HG02610 (cell line): Measurements from ENCODE around the gene PLEKHG3.
"Not testable (repeated sequence)": the region's sequence is repeated elsewhere in the genome, so short reads cannot be mapped to it uniquely, and the experiment has no call there.

Experiments used
- ATAC-seq: cut with Tn5 transposase; IDR thresholded peaks from one replicate; pipeline ENCODE4 v1.9.1; 2021; ENCODE audit warnings: mild to moderate bottlenecking, moderate library complexity; ENCODE audit not compliant: unreplicated experiment

PLEKHG3 gene

DNA sequence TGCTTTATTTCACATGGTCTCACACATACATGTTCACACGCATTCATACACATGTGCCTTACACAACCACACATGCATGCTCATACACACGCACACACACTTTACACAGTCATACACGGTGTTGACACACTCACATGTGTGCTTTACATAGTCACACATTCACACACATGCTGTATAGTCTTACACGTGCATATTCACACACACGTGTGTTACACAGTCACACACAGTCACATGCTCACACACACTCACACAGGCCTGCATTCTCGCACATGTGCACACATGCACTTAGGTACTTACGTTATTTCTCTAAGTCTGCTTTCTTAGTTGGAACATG is 18.0 kb upstream of the PLEKHG3 start:
- ATAC-seq = no peak

DNA sequence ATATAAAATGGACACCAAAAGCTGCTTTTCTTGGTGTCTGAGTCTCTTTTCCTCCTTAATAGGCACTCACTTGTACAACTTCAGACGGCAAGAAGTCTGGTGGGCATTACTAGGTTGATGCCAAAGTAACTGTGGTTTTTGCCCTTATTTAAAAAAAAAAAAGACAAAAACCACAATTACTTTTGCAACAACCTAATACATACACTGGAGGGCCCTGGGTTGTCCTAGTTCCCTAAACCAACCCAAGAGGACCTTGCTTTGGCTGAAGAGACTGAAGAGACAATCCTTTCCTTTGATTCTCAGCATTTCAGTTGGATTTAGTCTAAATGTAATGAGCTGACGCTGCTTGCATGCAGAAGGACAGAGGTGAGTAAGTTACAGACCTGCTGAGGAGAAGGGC is 16.2 kb upstream of the PLEKHG3 start:
- no peak for ATAC-seq

DNA sequence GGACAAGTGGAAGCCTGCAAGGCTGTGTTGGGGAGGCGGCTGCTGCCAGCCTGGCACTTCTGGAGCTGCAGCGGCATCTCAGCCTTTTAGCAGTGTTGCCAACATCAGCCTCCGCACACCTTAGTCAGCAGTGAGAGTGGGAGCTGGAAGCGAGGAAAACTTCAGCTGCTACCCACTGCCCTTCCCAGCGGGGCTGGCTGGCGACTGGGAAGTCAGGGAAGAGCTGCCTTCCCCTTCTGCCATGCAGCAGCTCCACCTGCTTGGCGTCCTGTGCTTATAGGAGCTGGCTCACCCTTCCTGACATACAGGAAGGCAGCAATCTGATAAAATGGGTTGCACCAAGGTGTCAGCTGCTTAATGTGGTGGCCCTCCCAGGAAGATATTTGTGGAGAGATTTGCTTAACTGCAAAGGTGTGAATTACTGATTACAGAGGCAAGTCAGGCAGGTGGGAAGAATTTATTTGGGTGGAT is 15.4 kb upstream of the PLEKHG3 start:
- ATAC-seq = no peak

DNA sequence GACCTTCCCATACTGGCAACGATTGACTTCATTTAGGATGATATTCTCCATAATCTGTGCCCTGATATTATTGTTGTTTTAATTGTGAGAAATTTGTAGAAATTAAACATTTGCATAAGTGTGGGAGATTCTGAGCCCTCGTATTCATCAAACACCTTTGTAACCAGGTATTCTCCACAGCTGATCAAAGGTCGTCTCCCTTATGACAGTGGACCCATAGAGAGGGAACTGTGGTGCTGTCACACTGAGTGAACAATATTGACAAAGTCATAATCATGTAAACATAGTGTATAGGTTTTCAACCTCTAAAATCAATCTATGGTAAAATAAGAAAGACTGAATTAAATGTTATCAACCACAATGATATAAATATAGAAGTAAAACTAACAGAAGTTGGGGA is 14.9 kb upstream of the PLEKHG3 start:
- ATAC-seq = no peak

DNA sequence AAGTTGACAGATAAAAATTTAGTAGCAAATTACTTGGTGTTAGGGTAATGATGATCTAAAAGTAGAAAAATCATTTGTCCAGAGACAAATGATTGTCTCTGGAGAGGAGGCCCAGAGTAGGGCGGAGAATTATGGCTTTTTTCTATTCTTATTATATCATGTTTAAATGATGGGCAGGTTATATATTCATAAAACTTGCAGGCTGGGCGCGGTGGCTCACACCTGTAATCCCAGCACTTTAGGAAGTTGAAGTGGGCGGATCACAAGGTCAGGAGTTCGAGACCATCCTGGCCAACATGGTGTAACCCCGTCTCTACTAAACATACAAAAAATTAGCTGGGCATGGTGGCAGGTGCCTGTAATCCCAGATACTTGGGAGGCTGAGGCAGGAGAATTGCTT is 13.6 kb upstream of the PLEKHG3 start:
- not testable (repeated sequence) for ATAC-seq

DNA sequence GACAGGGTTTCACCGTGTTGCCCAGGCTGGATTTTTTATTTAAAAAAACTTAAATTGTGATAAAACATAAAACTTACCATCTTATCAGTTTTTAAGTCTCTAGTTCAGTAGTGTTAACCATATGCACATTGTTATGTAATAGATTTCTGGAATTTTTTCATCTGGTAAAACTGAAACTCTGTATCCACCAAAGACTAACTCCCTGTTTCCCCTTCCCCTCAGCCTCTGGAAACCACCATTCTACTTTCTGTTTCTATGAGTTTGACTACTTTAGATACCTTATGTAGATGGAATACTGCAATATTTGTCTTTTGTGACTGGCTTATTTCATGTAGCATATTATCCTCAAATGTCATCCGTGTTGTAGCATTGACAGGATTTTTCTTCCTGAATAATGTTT is 12.8 kb upstream of the PLEKHG3 start:
- no peak for ATAC-seq

DNA sequence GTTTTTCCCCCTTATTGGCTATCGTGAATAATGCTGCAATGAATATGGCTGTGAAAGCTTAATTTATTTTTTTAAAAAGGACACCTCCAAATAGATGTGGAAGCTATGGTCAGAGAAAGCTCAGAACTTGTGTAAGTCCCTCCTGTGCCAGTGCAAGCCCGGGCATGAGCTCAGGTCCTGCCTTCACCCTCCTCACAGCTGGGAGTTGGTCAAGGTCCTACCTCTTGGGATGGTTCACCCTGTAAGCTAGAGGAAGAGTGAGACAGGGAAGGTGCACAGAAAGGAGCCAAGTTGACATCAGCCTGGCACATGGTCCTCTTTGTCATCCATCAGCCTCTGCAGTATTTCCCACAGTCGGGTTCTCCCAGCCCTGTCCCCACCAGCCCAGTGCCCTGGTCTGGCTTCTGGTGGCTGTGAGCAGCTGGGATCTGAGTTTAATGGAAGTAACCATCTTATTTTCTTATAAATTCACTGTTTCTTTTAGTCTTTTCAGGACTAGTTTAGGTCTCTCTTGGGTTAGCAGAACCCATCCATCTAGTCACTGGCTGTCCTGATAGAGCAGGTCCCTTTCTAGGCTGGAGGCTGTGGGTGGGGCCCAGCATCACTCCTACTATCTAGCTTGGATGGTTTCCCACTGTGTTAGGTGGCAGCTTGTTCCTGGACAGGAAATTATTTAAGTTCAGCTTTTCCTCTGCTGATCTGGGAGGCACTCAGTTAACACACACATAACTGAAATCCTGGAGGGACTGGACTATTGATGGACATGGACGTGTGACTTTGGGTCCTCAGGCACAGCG is 11.8 kb upstream of the PLEKHG3 start:
- no peak for ATAC-seq

DNA sequence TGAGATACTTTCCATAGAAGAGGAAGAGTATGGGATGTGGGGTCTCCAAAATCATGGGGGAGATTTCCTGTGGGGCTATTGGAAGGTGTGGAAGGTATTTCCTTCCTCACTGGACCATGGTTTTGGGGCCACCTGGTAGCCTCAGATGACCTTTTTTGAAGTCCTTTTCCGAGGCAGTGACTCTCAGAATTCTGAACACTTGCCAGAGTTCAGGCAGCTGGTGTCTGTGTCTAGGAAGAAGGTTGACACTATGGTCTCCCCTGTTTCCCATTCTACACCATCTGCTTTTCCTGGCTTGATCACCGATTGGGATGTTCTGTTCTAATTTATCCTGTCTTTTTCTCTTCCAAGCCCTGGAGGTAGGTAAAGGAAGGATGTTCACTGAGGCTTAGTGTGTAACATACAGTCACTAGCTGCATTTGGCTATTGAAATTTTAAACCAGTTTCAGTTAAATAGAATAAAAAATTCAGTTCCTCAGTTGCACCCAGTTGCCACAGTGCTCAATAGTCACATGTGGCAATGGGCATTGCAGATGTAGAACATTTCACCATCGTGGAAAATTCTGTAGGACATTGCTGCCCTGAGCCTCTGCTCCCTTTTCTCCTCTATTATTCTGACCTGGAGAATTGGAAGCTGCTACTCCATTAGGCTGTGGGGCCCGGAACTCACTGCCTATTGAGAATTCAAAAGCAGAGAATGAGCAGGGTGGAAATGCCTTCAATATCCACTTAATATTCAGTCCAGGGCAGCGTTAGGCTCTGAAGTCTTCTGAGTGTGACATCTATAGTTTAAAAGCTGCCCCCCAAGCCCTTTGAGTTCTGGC is 11.0 kb upstream of the PLEKHG3 start:
- ATAC-seq = no peak

DNA sequence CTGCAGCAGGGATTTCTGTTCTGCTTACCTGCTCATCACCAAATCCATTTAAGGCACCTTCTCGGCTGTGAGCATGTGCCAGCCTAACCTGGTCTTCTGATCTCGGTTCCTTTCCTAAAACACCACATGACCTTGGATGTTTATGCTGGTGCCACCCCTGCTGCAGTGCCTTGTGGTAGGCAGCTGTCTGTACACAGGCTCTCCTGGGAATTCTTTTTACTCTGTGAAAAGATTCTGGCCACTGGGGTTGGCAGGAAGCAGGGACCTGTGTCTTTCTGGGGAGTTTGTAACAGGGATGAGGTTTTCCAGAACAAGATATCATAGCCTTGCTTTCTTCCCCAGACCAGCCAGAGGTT is 10.4 kb upstream of the PLEKHG3 start:
- ATAC-seq = no peak

DNA sequence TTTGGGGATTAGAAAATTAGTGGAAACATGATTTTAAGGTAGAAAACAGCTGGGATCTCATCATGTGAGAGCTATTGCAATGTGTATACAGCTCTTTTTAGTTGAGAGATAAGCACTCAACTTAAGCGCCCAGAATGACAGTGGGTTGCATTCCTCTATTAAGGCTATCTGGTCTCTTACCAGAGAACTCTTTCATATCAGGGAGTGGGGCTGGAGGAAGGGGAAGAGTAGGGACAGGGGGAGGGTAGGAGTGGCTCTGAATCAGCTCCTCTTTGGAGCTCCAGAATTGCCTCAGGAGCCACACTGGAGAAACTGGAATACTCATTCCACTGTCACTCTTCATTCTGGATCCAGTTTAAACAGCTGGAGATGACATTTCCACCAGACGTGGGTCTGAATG is 9.2 kb upstream of the PLEKHG3 start:
- ATAC-seq = no peak

DNA sequence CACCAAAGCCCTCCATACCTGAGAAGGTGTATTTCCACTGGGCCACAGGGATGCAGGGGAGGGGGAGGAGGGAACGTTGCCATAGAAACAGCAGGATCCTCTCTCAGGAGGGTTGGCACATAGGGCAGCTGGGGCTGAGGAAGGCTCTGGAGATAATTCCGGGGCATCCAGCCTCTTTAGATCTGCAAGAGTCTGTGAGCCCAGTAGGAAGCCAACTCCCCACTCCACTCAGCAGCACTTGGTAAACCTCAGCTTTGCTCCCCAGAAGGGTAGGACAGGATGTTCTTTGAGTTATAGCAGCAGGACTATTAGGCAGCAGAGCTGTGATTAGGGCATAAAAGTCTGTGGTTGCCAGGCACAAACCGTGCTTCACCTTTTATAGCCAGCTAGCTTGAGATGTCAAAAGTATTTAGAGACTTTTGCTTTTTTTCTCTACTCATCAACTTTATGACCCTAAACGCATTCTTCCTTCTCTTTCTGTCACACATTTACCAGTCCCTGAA is 7.8 kb upstream of the PLEKHG3 start:
- no peak for ATAC-seq

DNA sequence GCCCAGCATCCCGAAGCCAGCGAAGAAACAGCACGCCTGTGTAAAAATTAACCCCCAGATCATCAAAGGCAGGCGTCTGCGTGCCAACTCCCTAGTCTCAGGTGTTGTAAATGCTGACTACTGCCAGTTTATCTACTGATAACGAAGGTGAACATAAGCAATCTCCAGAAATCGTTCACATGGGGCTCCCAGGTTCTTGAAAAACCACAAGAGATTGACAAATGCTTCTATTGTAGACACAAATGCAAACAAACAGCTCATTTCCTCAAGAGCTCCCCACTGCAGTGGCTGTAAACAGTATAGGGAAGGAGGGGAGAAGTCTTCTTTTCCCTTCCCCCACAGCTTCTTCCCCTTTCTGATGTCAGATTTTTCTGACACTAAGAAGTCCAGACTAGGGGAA is 5.3 kb upstream of the PLEKHG3 start:
- no peak for ATAC-seq

DNA sequence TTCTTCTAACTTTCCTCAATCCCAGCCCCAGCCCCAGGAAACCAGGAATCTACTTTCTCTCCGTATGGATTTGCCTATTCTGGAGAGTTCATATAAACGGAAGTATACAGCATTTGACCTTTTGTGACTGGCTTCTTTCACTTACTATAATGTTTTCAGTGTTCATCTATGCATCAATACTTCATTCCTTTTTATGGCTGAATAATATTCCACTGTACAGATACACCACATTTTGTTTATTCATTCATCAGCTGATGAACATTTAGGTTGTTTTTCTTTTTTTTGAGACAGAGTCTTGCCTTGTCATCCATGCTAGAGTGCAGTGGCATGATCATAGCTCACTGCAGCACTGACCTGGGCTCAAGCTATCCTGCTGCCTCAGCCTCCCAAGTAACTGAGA is 3.9 kb upstream of the PLEKHG3 start:
- no peak for ATAC-seq

DNA sequence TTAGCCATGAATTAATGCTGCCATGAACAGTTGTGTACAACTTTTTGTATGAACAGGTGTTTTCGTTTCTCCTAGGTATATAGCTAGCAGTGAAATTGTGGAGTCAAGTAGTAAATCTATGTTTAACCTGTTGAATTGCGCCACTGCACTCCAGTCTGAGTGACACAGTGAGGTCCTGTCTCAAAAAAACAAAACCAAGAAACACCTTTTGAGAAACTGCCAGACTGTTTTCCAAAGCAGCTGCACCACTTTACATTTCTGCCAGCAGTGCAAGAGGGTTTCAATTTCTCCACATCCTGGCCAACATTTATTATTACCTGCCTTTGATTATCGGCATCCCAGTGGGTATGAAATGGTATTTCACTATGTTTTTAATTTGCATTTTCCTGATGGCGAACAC is 3.3 kb upstream of the PLEKHG3 start:
- ATAC-seq = no peak

DNA sequence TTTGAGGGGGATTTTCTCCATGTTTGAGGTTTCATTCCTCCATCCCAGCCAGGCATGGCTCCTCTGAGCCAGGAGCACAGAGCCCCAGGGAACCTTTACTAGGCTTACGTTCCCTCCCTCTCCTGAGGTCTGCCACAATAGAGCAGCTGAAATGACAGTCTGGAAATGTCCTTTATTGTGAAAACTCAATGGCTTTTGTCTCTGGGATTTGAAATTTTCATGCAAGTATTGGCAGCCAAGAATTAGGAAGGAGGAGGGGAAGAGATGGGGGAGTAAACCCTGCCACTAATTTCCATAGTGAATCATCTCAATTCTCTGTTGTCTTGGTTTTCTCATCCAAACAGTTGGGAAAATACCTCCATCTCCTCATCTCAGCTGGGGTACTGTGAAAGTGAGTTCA is 2.6 kb upstream of the PLEKHG3 start:
- ATAC-seq = no peak

DNA sequence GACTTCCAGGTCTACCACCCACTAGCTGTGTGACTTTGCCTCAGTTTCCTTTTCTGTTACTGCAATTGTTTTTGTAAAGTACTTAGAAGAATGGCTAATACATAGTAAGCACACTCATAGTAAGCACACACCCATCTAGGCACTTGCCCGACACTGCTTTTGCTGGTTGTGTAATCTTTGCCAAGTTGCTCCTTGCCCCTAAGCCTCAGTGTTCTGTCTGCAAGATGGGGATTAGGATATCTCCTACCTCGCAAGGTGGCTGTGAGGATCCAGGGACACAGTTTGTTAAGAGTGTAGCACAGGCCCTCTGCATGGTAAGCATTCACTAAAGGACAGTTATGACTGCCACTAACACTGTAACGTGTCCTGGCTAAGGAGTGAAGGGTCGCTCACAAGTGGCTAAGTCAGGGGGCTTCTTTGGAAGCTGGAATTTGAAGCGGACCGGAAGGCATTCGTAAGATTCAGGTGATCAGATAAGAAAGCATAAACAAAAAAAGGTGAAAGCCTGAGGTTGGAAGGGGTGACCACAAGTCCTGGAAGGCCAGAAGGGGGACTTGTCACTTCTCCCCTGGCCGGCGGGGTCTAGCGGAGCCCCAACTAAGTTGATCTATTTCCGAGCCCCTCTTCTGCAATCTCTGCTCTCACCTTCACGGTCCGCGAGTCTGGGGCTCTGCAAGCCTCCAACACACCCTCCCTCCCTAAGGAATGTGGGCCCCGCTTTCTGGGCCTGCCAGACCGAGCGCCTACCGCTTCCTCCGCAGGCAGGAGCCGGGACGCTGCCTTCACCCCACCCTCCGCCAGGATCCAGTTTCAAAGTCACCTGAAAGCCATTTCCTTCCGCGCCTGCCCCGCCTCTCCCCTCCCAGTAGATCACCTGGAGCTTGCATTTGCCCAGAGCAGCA is 1.5 kb upstream of the PLEKHG3 start:
- no peak for ATAC-seq

DNA sequence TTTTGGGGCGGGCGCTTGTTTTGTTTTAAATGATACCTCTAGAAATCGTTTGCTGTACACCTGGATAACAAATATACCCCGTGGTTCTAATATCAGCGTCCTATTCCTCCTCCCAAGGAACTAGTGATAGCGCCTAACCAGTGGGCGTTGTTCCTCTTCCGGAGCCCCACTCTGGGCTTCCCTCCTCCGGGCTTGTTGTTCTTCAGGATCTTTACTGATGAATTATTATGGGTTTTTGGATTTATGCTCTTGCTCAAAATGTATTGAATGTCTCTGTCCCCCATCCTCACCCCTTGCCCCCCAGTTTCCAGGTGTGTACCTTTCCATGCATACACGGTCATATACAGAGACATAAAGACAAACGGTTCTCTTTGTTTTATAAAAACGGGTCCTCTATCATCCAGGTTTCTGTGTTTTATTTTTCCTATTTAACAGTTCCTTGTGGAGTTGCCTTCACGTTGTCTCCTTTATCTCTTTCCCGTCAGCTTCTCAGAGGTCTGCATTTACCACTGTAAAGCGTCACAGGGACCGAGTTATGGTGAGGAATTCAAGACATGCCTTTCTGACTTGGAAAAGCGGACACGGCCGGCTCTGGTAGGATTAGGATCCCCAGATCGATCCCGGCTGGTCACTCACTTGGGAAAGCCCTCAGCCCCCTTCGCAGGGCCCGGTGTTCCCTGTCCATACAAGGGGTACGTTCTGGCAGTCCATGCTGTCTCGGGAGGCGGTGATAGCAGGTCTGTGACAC is 655 bp upstream of the PLEKHG3 start:
- ATAC-seq = no peak

DNA sequence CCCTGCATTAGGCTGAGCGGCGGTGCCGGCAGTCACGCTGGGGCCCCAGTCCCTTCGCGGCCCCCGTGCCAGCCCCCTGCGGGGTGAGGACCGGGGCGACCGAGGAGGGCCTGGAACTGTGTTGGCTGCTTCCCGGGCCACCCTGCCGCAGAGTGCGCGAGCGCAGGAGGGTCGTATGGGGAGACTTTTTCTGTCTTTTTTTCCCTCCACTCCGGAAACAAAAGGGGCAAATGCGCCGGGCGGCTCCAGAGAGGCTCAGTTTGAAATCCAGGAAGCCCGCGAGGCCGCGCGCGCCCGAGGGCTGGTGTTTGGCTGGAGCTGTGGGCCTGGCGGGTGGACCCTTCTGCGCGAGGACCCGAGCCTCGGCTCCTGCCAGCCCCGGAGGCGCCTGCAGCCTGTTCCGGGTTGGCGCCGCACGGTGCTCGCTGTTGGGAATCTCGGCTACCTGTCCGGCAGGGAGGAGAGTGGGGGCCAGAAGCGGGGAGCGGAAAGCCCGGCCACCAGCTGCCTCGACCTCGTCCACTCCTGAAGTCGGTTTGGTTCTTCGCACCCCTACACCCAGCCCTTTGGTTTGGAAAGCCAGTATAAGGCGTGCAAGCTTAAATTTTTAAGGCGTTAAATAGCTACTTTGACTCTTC is 638 bp downstream of the PLEKHG3 start:
- no peak for ATAC-seq

DNA sequence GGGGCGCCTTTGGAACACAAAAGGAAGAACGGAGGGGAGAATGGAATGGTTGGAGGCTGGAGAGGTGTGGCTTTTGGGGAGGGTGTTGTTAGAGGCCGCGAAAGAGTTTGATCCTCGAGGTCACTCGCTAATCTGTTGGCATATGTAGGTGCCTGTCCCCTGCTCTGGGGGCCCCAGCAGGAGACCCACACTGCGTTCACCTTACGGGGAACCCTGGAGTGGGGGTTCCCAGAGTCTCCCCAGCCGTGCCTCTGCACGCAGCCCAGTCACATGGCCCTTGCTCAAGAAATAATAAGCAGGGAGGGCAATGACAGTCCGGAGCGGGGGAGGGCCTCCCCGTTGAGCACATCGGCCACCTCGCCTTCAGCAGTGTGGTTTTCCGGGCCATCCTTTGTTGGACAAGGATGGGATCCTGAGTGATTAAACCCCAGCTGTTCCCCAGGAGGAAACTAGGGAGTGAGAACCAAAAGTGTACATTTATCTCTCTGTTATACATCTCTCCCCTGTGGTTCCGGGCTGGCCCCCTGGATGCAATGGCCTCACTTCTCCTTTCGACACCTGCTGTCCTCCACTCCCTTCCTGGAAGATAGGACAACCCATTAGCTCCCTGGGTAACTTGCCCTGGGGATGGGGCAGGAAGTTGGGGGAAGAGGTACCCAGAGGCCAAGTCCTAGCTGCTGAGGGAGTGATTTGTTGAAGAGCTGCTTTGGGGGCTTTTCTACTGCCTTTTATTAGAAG is 1.3 kb downstream of the PLEKHG3 start:
- no peak for ATAC-seq
